Suprapubic skin (tissue), 4 donors: ENCODE results near the gene FKBP2.

Experiments used
- CTCF ChIP-seq, 2 donors: fragments of 200-600 bp in 1 of 2; fragments of 450-650 bp in 1 of 2; sonication (generic) in 1 of 2; IDR thresholded peaks; one replicate each; pipeline ENCODE4 v1.5.1; 2016 to 2019; ENCODE audit warnings: antibody characterized with exemption in 2 of 2, mild to moderate bottlenecking in 1 of 2, moderate library complexity in 1 of 2
- EP300 ChIP-seq: sonication (generic); formaldehyde crosslinking; IDR thresholded peaks from one replicate; pipeline ENCODE4 v1.6.1; 2017; ENCODE audit warnings: antibody characterized with exemption
- POLR2A ChIP-seq, 2 donors: fragments of 450-650 bp; IDR thresholded peaks; one replicate each; pipeline ENCODE4 v1.6.1; 2017; ENCODE audit warnings: antibody characterized with exemption in 2 of 2, mild to moderate bottlenecking in 2 of 2, moderate library complexity in 2 of 2
- POLR2AphosphoS5 ChIP-seq, 3 donors: sonication (generic); formaldehyde crosslinking; IDR thresholded peaks; one replicate each; pipeline ENCODE4 v1.6.1; 2017; ENCODE audit warnings: antibody characterized with exemption in 3 of 3

GRCh38 chr11:64207256-64208085 is 33.4 kb upstream of the FKBP2 start:
- TF ChIP-seq CTCF (IDR thresholded peaks at IDR 0.05) (no peak), POLR2AphosphoS5 (IDR thresholded peaks at IDR 0.05) (no peak), POLR2A (IDR thresholded peaks at IDR 0.05) (peak in 1 of 2 donors; percentile 22), EP300 (no peak)
